ENCODE data around the gene SGF29.

SGF29 gene

DNA sequence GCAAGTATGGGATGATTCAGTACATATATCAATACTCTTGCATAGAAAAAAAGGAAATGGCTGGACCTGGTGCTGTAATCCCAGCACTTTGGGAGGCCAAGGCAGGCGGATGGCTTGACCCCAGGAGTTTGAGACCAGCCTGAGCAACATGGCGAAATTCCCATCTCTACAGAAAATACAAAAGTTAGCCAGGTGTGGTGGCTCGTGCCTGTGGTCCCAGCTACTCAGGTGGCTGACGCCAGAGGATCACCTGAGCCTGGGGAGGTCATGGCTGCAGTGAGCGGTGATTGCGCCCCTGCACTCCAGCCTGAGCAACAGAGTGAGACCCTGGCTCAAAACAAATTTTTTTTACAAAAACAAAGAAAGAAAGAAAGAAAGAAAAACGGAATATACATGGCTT, 7.1 kb upstream of the SGF29 start:
- Mint-ChIP-seq H3K4me3 (no peak overlapping the region), H3K9me3 (no peaks in the 10 kb centered on the region), H3K36me3 (ENCODE audit: low read depth) (no peaks in the 10 kb centered on the region), H3K4me1 (peaks cover 22% of the 10 kb centered on the region), H3K27me3 (ENCODE audit: low read depth, poor library complexity) (peaks cover 14% of the 10 kb centered on the region), H3K27ac (no peak overlapping the region)
- TF ChIP-seq, protein P1, sequence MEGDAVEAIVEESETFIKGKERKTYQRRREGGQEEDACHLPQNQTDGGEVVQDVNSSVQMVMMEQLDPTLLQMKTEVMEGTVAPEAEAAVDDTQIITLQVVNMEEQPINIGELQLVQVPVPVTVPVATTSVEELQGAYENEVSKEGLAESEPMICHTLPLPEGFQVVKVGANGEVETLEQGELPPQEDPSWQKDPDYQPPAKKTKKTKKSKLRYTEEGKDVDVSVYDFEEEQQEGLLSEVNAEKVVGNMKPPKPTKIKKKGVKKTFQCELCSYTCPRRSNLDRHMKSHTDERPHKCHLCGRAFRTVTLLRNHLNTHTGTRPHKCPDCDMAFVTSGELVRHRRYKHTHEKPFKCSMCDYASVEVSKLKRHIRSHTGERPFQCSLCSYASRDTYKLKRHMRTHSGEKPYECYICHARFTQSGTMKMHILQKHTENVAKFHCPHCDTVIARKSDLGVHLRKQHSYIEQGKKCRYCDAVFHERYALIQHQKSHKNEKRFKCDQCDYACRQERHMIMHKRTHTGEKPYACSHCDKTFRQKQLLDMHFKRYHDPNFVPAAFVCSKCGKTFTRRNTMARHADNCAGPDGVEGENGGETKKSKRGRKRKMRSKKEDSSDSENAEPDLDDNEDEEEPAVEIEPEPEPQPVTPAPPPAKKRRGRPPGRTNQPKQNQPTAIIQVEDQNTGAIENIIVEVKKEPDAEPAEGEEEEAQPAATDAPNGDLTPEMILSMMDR (IDR thresholded peaks at IDR 0.05), result no peak
- DNase-seq, result no peak

GRCh38 chr16:28548306-28548802, 5.4 kb upstream of the SGF29 start:
- H3K27ac Mint-ChIP-seq, result no peak overlapping the region
- DNase-seq, result no peak
- no peak overlapping the region for H3K4me3 Mint-ChIP-seq
- H3K4me1 Mint-ChIP-seq, result peaks cover 12% of the 10 kb centered on the region
- H3K27me3 Mint-ChIP-seq (ENCODE audit: low read depth, poor library complexity), result peaks cover 13% of the 10 kb centered on the region
- H3K36me3 Mint-ChIP-seq (ENCODE audit: low read depth), result no peaks in the 10 kb centered on the region
- no peaks in the 10 kb centered on the region for H3K9me3 Mint-ChIP-seq
- TF ChIP-seq, protein P1 (IDR thresholded peaks at IDR 0.05), result no peak

DNA sequence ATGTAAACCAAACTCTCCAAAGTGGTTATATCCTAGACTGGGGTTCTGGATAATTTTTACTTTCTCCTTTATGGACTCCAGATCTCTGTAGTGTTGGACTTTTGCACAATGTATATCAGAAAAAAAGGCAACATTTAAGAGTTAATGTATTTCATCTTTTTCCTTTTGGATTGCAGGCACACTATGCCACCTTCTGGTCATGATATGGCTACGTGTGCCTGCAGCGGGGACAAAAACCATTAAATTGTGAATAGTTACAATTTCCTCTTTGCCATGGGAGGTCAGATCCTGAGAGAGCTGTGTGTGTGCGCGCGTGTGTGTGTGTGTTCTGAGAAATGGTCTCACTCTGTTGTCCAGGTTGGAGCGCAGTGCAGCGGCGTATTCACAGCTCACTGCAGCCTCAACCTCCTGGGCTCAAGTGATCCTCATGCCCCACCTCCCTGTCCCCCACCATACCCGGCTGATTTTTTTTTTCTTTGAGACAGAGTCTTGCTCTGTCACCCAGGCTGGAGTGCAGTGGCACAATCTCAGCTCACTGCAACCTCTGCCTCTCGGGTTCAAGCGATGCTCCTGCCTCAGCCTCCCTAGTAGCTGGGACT, 4.3 kb upstream of the SGF29 start:
- Mint-ChIP-seq H3K27me3 (ENCODE audit: low read depth, poor library complexity) (peaks cover 13% of the 10 kb centered on the region), H3K4me1 (peaks cover 11% of the 10 kb centered on the region), H3K9me3 (no peaks in the 10 kb centered on the region), H3K27ac (peak overlapping the region; percentile 33), H3K36me3 (ENCODE audit: low read depth) (no peaks in the 10 kb centered on the region), H3K4me3 (no peak overlapping the region)
- TF ChIP-seq, protein P1 (IDR thresholded peaks at IDR 0.05), result no peak
- DNase-seq, result no peak

DNA sequence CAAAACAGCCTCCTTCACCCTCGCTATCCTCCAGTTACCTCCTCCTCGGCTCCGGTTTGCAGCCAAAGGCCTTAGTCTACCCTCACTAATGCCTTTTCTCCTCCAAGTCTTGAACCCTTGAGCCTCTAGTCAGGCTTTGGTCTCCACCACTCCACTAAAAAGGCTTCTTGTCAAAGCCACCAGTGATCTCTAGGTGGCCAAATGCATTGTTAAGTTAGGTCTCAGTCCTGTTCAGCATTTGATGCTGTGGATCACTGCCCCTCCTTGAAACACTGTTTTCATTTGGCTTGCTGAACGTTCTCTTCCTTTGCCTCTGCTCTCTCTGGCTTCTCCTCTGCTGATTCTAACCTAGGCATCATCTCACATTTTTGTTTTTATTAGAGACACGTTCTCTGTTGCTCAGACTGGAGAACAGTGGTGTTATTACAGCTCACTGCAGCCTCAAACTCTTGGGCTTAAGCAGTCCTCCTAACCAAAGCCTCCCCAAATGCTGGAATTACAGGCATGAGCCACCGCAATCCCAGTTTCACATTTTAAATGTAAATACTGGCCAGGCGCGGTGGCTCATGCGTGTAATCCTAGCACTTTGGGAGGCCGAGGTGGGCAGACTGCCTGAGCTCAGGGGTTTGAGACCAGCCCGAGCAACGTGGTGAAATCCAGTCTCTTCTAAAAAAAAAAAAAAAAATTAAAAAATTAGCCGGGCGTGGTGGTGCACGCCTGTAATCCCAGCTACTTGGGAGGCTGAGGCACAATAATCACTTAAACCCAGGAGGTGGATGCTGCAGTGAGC, 1.1 kb downstream of the SGF29 start:
- Mint-ChIP-seq H3K9me3 (peaks cover 16% of the 10 kb centered on the region), H3K27ac (peak overlapping the region; percentile 75), H3K36me3 (ENCODE audit: low read depth) (peaks cover 33% of the 10 kb centered on the region), H3K4me1 (peaks cover 16% of the 10 kb centered on the region), H3K27me3 (ENCODE audit: low read depth, poor library complexity) (peaks cover 2% of the 10 kb centered on the region), H3K4me3 (peak overlapping the region; percentile 86)
- TF ChIP-seq, protein P1 (IDR thresholded peaks at IDR 0.05), result no peak
- DNase-seq, result no peak

DNA sequence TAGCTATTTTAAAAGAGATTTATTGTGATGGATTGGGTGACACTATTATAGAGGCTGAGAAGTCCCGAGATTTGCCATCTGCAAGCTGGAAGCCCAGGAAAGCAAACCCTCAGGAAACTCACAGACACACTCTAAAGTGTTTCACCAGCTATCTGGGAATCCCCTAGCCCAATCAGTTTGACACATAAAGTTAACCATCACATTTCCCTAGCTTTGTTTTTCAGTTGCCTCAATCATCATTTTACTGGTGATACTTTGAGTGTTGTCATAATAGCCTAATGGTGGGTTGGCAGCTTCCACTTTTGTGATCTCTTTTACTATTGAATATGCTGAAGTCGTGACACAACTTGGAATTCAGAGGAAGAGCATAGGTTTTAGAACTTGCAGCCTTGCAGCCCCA, 1.8 kb downstream of the SGF29 start:
- Mint-ChIP-seq H3K27me3 (ENCODE audit: low read depth, poor library complexity) (peaks cover 2% of the 10 kb centered on the region), H3K4me1 (peaks cover 16% of the 10 kb centered on the region), H3K27ac (no peak overlapping the region), H3K4me3 (no peak overlapping the region), H3K9me3 (peaks cover 16% of the 10 kb centered on the region), H3K36me3 (ENCODE audit: low read depth) (peaks cover 34% of the 10 kb centered on the region)
- TF ChIP-seq, protein P1 (IDR thresholded peaks at IDR 0.05), result no peak
- no peak for DNase-seq
